ENCODE results near the gene LRFN4.

- TF ChIP-seq CTCF (IDR thresholded peaks at IDR 0.05; ENCODE audit: control extremely low read depth in 1 of 3, insufficient read depth in 1 of 3, low read depth in 1 of 3, low read length in 3 of 3) = no peak
- no peak for TF ChIP-seq SP1 (IDR thresholded peaks at IDR 0.05; ENCODE audit: low read depth, low read length)
- no peak for TF ChIP-seq YY1 (IDR thresholded peaks at IDR 0.05; ENCODE audit: low read depth, low read length)
Measured at GRCh38 chr11:66864172-66864901, 7.5 kb downstream of the LRFN4 start.

Data from H1 (cell line).